Measurements from ENCODE around the gene TMEM260.

DNA sequence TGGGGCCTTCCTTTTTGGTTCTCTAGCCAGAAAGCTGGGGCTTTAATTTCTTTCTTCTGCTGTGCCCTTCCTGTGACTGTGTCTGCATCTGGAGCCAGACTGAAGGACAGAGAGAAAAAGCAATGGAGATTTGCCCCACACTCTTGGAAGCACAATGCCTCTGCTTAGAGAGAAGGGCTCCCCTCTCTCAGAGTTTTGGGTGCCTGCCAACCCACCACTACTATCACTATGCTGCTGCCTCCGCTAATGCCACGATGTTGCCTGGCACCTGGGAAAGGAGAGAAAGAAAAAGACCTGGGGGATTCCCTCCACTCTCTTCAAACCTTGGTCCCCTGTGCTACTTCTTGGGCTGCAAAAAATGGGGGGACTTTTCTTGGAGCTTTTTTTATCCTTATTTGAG, 52.6 kb downstream of the TMEM260 start:
- TF ChIP-seq CTCF (conservative IDR thresholded peaks at IDR 0.05; ENCODE audit: low read length) (no peak), EZH2phosphoT487 (IDR thresholded peaks at IDR 0.05; ENCODE audit: borderline replicate concordance) (no peak)
